ENCODE data around the gene EIF3L. TPM values are rescaled to one million over a fixed set of nuclear protein-coding genes. Genes with fewer than 3 reads are reported as not detected.

The EIF3L gene
- total and polyA plus RNA-seq, 2 donors (not counting 1 experiment from before 2014, with no cell fraction given): 288 to 515 TPM

DNA sequence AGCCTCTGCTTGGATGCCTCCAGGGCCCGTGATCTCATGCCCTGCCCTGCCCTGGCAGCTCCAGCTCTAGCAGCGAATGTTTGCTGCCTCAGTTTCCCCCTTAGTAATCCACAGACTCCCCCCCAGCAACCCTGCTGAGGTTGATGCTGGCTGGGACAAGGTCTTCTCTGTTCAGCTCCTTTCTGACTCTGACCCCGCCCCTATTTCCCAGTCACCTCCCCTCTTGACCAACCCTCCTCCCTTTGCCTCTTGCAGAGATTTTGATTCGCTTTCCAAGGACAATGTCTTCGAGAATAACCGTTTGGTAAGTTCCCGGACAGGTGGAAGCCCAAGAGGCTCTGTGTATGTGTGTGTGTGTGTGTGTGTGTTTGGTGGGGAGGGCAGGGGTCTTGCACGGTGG lies 62.5 kb downstream of the EIF3L start:
- Histone ChIP-seq H3K27ac (ENCODE audit: insufficient read depth, low read length) (no peak overlapping the region), H4K20me1 (ENCODE audit: control insufficient read depth, extremely low read depth, insufficient read depth, low read length) (no peaks in the 10 kb centered on the region), H3K27me3 (ENCODE audit: control insufficient read depth, insufficient read depth, low read length) (no peaks in the 10 kb centered on the region), H3K4me2 (ENCODE audit: extremely low read depth, insufficient read depth, low read length) (no peak overlapping the region), H3K9me3 (ENCODE audit: control insufficient read depth, insufficient read depth, low read depth, low read length) (no peaks in the 10 kb centered on the region), H3K4me3 (replicated peaks in 1 of 4; ENCODE audit: control extremely low read depth in 1 of 4, insufficient read depth in 1 of 4, low read depth in 3 of 4, low read length in 4 of 4) (no peak overlapping the region), H3K36me3 (ENCODE audit: control insufficient read depth, insufficient read depth, low read length) (peaks cover 14% of the 10 kb centered on the region), H3K9ac (ENCODE audit: insufficient read depth, low read length) (no peak overlapping the region), H3K79me2 (ENCODE audit: control insufficient read depth, insufficient read depth, low read length) (peaks cover 30% of the 10 kb centered on the region), H2AFZ (ENCODE audit: low read length) (no peak overlapping the region), H3K4me1 (ENCODE audit: control insufficient read depth, extremely low read depth, insufficient read depth, low read length) (peaks cover 18% of the 10 kb centered on the region)
- DNase-seq (ENCODE audit: low read depth in 2 of 2): no peak
- TF ChIP-seq, protein P1, sequence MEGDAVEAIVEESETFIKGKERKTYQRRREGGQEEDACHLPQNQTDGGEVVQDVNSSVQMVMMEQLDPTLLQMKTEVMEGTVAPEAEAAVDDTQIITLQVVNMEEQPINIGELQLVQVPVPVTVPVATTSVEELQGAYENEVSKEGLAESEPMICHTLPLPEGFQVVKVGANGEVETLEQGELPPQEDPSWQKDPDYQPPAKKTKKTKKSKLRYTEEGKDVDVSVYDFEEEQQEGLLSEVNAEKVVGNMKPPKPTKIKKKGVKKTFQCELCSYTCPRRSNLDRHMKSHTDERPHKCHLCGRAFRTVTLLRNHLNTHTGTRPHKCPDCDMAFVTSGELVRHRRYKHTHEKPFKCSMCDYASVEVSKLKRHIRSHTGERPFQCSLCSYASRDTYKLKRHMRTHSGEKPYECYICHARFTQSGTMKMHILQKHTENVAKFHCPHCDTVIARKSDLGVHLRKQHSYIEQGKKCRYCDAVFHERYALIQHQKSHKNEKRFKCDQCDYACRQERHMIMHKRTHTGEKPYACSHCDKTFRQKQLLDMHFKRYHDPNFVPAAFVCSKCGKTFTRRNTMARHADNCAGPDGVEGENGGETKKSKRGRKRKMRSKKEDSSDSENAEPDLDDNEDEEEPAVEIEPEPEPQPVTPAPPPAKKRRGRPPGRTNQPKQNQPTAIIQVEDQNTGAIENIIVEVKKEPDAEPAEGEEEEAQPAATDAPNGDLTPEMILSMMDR (conservative IDR thresholded peaks at IDR 0.05 in 1 of 2, IDR thresholded peaks at IDR 0.05 in 1 of 2; ENCODE audit: low read depth in 1 of 2, low read length in 2 of 2): no peak
- TF ChIP-seq EZH2 (IDR thresholded peaks at IDR 0.05; ENCODE audit: low read length, missing control alignments): no peak

DNA sequence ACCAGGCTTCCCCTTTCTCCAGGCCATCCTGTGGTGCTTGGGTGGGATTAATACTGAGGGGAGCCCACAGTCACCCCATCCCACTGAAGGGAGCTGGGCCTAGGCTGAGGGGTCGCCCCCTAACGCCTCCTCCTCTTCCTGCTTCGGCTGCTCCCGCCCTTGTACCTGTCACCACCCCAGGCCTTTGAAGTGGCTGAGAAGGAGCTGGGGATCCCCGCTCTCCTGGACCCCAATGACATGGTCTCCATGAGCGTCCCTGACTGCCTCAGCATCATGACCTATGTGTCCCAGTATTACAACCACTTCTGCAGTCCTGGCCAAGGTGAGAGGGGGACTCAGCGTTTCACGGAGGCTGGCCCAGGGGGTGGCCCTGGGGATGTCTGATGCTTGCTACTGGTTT lies 63.0 kb downstream of the EIF3L start:
- Histone ChIP-seq H3K27ac (ENCODE audit: insufficient read depth, low read length) (no peak overlapping the region), H3K36me3 (ENCODE audit: control insufficient read depth, insufficient read depth, low read length) (peaks cover 14% of the 10 kb centered on the region), H3K9me3 (ENCODE audit: control insufficient read depth, insufficient read depth, low read depth, low read length) (no peaks in the 10 kb centered on the region), H3K9ac (ENCODE audit: insufficient read depth, low read length) (no peak overlapping the region), H3K4me3 (replicated peaks in 1 of 4; ENCODE audit: control extremely low read depth in 1 of 4, insufficient read depth in 1 of 4, low read depth in 3 of 4, low read length in 4 of 4) (no peak overlapping the region), H3K79me2 (ENCODE audit: control insufficient read depth, insufficient read depth, low read length) (peaks cover 25% of the 10 kb centered on the region), H2AFZ (ENCODE audit: low read length) (no peak overlapping the region), H3K4me2 (ENCODE audit: extremely low read depth, insufficient read depth, low read length) (no peak overlapping the region), H4K20me1 (ENCODE audit: control insufficient read depth, extremely low read depth, insufficient read depth, low read length) (no peaks in the 10 kb centered on the region), H3K4me1 (ENCODE audit: control insufficient read depth, extremely low read depth, insufficient read depth, low read length) (peaks cover 18% of the 10 kb centered on the region), H3K27me3 (ENCODE audit: control insufficient read depth, insufficient read depth, low read length) (no peaks in the 10 kb centered on the region)
- no peak for DNase-seq (ENCODE audit: low read depth in 2 of 2)
- TF ChIP-seq, protein P1 (conservative IDR thresholded peaks at IDR 0.05 in 1 of 2, IDR thresholded peaks at IDR 0.05 in 1 of 2; ENCODE audit: low read depth in 1 of 2, low read length in 2 of 2): no peak
- no peak for TF ChIP-seq EZH2 (IDR thresholded peaks at IDR 0.05; ENCODE audit: low read length, missing control alignments)

DNA sequence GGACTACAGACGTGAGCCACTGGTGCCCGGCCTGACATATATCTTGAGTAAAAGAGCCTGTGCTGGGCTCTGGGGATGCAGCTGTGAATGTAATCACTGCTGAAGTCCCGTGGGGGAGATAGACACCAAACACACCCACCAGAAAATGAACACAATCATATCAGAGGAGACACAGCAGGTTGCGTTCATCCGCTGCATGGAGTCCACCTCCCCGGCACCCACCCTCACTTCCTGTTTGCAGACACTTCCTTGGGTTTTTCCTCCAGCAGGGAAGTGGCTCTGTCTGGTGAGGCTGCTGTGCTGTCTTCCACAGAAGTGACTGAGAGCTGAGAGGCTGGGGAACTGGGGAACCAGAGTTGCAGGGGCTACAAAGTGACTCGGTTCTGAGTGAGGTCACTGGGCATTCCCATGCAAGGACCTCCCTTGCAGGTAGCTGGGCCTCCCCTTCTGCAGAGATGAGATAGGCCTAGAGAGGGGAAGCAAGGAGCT lies 64.1 kb downstream of the EIF3L start:
- no peak overlapping the region for H2AFZ ChIP-seq (ENCODE audit: low read length)
- no peak overlapping the region for H3K9ac ChIP-seq (ENCODE audit: insufficient read depth, low read length)
- no peak for TF ChIP-seq EZH2 (IDR thresholded peaks at IDR 0.05; ENCODE audit: low read length, missing control alignments)
- TF ChIP-seq, protein P1 (conservative IDR thresholded peaks at IDR 0.05 in 1 of 2, IDR thresholded peaks at IDR 0.05 in 1 of 2; ENCODE audit: low read depth in 1 of 2, low read length in 2 of 2): no peak
- no peaks in the 10 kb centered on the region for H3K27me3 ChIP-seq (ENCODE audit: control insufficient read depth, insufficient read depth, low read length)
- H4K20me1 ChIP-seq (ENCODE audit: control insufficient read depth, extremely low read depth, insufficient read depth, low read length): no peaks in the 10 kb centered on the region
- no peaks in the 10 kb centered on the region for H3K9me3 ChIP-seq (ENCODE audit: control insufficient read depth, insufficient read depth, low read depth, low read length)
- no peak overlapping the region for H3K27ac ChIP-seq (ENCODE audit: insufficient read depth, low read length)
- H3K4me3 ChIP-seq (replicated peaks in 1 of 4; ENCODE audit: control extremely low read depth in 1 of 4, insufficient read depth in 1 of 4, low read depth in 3 of 4, low read length in 4 of 4): no peak overlapping the region
- peaks cover 19% of the 10 kb centered on the region for H3K36me3 ChIP-seq (ENCODE audit: control insufficient read depth, insufficient read depth, low read length)
- H3K4me1 ChIP-seq (ENCODE audit: control insufficient read depth, extremely low read depth, insufficient read depth, low read length): peaks cover 13% of the 10 kb centered on the region
- peaks cover 16% of the 10 kb centered on the region for H3K79me2 ChIP-seq (ENCODE audit: control insufficient read depth, insufficient read depth, low read length)
- no peak for DNase-seq (ENCODE audit: low read depth in 2 of 2)
- H3K4me2 ChIP-seq (ENCODE audit: extremely low read depth, insufficient read depth, low read length): no peak overlapping the region
